GM23338 (cell line): ENCODE results near the gene ROPN1L. TPM values are rescaled to one million over a fixed set of nuclear protein-coding genes. Genes with fewer than 3 reads are reported as not detected.

Experiments
- ATAC-seq: fragments of 200-7000 bp; cut with Tn5 transposase; 3 replicates; pipeline ENCODE4 v1.9.1; 2020
- DNase-seq: peaks from one replicate; pipeline ENCODE4 v3.0.0-alpha.2; 2015; ENCODE audit warnings: low spot score
- H2AFZ ChIP-seq: fragments of 200-600 bp; sonication (generic); 2 replicates; pipeline ENCODE4 v1.8.0; 2016; ENCODE audit warnings: antibody characterized with exemption, mild to moderate bottlenecking, moderate library complexity
- H3F3A ChIP-seq: fragments of 200-600 bp; sonication (generic); replicated peaks from 2 replicates; pipeline ENCODE4 v1.8.0; 2017; ENCODE audit warnings: antibody characterized with exemption, mixed run types, low read depth
- H3K27ac ChIP-seq: fragments of 200-600 bp; sonication (generic); 2 replicates; pipeline ENCODE4 v1.6.1; 2016; ENCODE audit warnings: low read depth
- H3K27me3 ChIP-seq: fragments of 200-600 bp; sonication (generic); 2 replicates; pipeline ENCODE4 v1.8.0; 2016; ENCODE audit warnings: mild to moderate bottlenecking, mixed run types, moderate library complexity; ENCODE audit not compliant: insufficient read depth
- H3K36me3 ChIP-seq: fragments of 200-600 bp; sonication (generic); 2 replicates; pipeline ENCODE4 v1.8.0; 2016; ENCODE audit warnings: mild to moderate bottlenecking; ENCODE audit not compliant: insufficient read depth
- H3K4me1 ChIP-seq: fragments of 200-600 bp; sonication (generic); 2 replicates; pipeline ENCODE4 v1.8.0; 2016; ENCODE audit warnings: mild to moderate bottlenecking, moderate library complexity; ENCODE audit not compliant: insufficient read depth
- H3K4me2 ChIP-seq: fragments of 200-600 bp; sonication (generic); 2 replicates; pipeline ENCODE4 v1.7.1; 2017; ENCODE audit warnings: mixed run types
- H3K4me3 ChIP-seq: fragments of 200-600 bp; sonication (generic); 2 replicates; pipeline ENCODE4 v1.6.1; 2016; ENCODE audit warnings: mixed run types
- H3K79me2 ChIP-seq: fragments of 200-600 bp; sonication (generic); replicated peaks from 2 replicates; pipeline ENCODE4 v1.8.0; 2017; ENCODE audit warnings: mild to moderate bottlenecking; ENCODE audit not compliant: insufficient read depth
- H3K9me2 ChIP-seq: fragments of 200-600 bp; sonication (generic); 2 replicates; pipeline ENCODE4 v1.8.0; 2017; ENCODE audit not compliant: insufficient read depth
- H4K20me1 ChIP-seq: fragments of 200-600 bp; sonication (generic); replicated peaks from 2 replicates; pipeline ENCODE4 v1.8.0; 2017; ENCODE audit warnings: mild to moderate bottlenecking; ENCODE audit not compliant: insufficient read depth
- H3K27ac Mint-ChIP-seq: 2 replicates; pipeline ENCODE4 v1.8.0; 2020; ENCODE audit warnings: inconsistent platforms, mild to moderate bottlenecking, moderate library complexity, mixed read lengths
- H3K27me3 Mint-ChIP-seq: 3 replicates; pipeline ENCODE4 v1.8.0; 2022; ENCODE audit warnings: low read depth, mild to moderate bottlenecking, moderate library complexity, mixed read lengths, inconsistent platforms; ENCODE audit not compliant: insufficient read depth, poor library complexity
- H3K36me3 Mint-ChIP-seq: 3 replicates; pipeline ENCODE4 v1.8.0; 2021; ENCODE audit warnings: low read depth, mild to moderate bottlenecking, inconsistent platforms, moderate library complexity, mixed read lengths
- H3K4me1 Mint-ChIP-seq: 3 replicates; pipeline ENCODE4 v1.8.0; 2020; ENCODE audit warnings: mild to moderate bottlenecking, inconsistent platforms, mixed read lengths
- H3K4me3 Mint-ChIP-seq: 3 replicates; pipeline ENCODE4 v1.8.0; 2021; ENCODE audit warnings: moderate library complexity, mild to moderate bottlenecking, inconsistent platforms, mixed read lengths
- H3K9me3 Mint-ChIP-seq: 3 replicates; pipeline ENCODE4 v1.8.0; 2020; ENCODE audit warnings: moderate library complexity, mild to moderate bottlenecking, inconsistent platforms, mixed read lengths
- CREB1 ChIP-seq: fragments of 250-450 bp; sonication (Bioruptor Pico); IDR thresholded peaks from 2 replicates; pipeline ENCODE4 v1.5.0; 2020; ENCODE audit warnings: low read depth, mild to moderate bottlenecking, moderate library complexity
- CTCF ChIP-seq, 2 experiments: fragments of 200-600 bp in 1 of 2; sonication (generic) in 1 of 2; conservative IDR thresholded peaks; 2 replicates each; pipeline versions ENCODE4 v1.5.1 to v1.6.1; 2016 to 2017; ENCODE audit warnings: antibody characterized with exemption in 2 of 2, low read depth in 2 of 2, mild to moderate bottlenecking in 2 of 2, moderate library complexity in 1 of 2
- EZH2phosphoT487 ChIP-seq: fragments of 200-600 bp; sonication (generic); IDR thresholded peaks from one replicate; pipeline ENCODE4 v1.8.1; 2018; ENCODE audit warnings: antibody characterized with exemption; ENCODE audit not compliant: unreplicated experiment
- JUNB ChIP-seq: IDR thresholded peaks from one replicate; pipeline ENCODE4 v1.6.1; 2016; ENCODE audit warnings: antibody characterized with exemption; ENCODE audit not compliant: unreplicated experiment
- NANOG ChIP-seq: IDR thresholded peaks from 2 replicates; pipeline ENCODE4 v1.6.1; 2016; ENCODE audit warnings: antibody characterized with exemption, borderline replicate concordance
- POLR2AphosphoS5 ChIP-seq: IDR thresholded peaks from 2 replicates; pipeline ENCODE4 v1.6.1; 2016; ENCODE audit warnings: antibody characterized with exemption, low read depth
- REST ChIP-seq: IDR thresholded peaks from one replicate; pipeline ENCODE4 v1.6.1; 2018; ENCODE audit warnings: antibody characterized with exemption; ENCODE audit not compliant: unreplicated experiment
- STAT1 ChIP-seq: IDR thresholded peaks from one replicate; pipeline ENCODE4 v1.6.1; 2016; ENCODE audit warnings: antibody characterized with exemption; ENCODE audit not compliant: unreplicated experiment
- ZNF331 ChIP-seq: fragments of 250-450 bp; sonication (Bioruptor Pico); IDR thresholded peaks from 2 replicates; pipeline ENCODE4 v1.5.0; 2020; ENCODE audit warnings: low read depth, mild to moderate bottlenecking, moderate library complexity
- ZNF462 ChIP-seq: fragments of 250-450 bp; sonication (Bioruptor Pico); IDR thresholded peaks from 2 replicates; pipeline ENCODE4 v1.5.0; 2020; ENCODE audit warnings: mild to moderate bottlenecking, moderate library complexity
- polyA plus RNA-seq: library from polyadenylated mRNA; unstranded; fragments of >200 nt; fragmentation: Nextera tagmentation; extraction: Ambion mirVana; gene quantifications from 2 replicates; pipeline ENCODE4 v1.2.1, GENCODE V29; 2016
- total RNA-seq: library from RNA; depleted of rRNA; stranded (reverse); fragments of >200 nt; shearing (Covaris generic); gene quantifications from 2 replicates; pipeline ENCODE4 v1.2.3, GENCODE V29; 2014

ROPN1L gene
- total and polyA plus RNA-seq, 2 experiments from 2014 or later, result 0.57 TPM; not detected in 1

- Mint-ChIP-seq H3K27ac (no peak overlapping the region), H3K36me3 (no peaks in the 10 kb centered on the region; the same call in 2 of the 3 replicates), H3K9me3 (no peaks in the 10 kb centered on the region), H3K4me3 (no peak overlapping the region), H3K27me3 (peaks cover 10% of the 10 kb centered on the region), H3K4me1 (peaks cover 26% of the 10 kb centered on the region)
- Histone ChIP-seq H2AFZ (no peak overlapping the region), H3K27me3 (no peaks in the 10 kb centered on the region), H3K27ac (no peak overlapping the region), H3F3A (0 out of 2 replicates have a peak, but pooled peaks cover 2% of the 10 kb centered on the region), H3K4me3 (no peak overlapping the region), H3K36me3 (no peaks in the 10 kb centered on the region), H3K4me1 (peaks cover 2% of the 10 kb centered on the region; the same call in 1 of the 2 replicates), H3K9me2 (no peaks in the 10 kb centered on the region), H3K79me2 (no peaks in the 10 kb centered on the region), H4K20me1 (no peaks in the 10 kb centered on the region), H3K4me2 (no peak overlapping the region)
- ATAC-seq, result no peak
- no peak for TF ChIP-seq POLR2AphosphoS5
- no peak for DNase-seq
Measured at GRCh38 chr5:10460252-10460906, 18.7 kb downstream of the ROPN1L start.

- Mint-ChIP-seq H3K4me1 (peaks cover 19% of the 10 kb centered on the region; the same call in 2 of the 3 replicates), H3K27me3 (peaks cover 16% of the 10 kb centered on the region), H3K4me3 (no peak overlapping the region), H3K27ac (no peak overlapping the region), H3K9me3 (no peaks in the 10 kb centered on the region), H3K36me3 (no peaks in the 10 kb centered on the region; the same call in 2 of the 3 replicates)
- Histone ChIP-seq H3K4me3 (no peak overlapping the region), H3K27me3 (no peaks in the 10 kb centered on the region), H3K79me2 (no peaks in the 10 kb centered on the region), H3K4me2 (no peak overlapping the region), H2AFZ (no peak overlapping the region), H3K9me2 (no peaks in the 10 kb centered on the region), H3K27ac (no peak overlapping the region), H3K36me3 (no peaks in the 10 kb centered on the region), H4K20me1 (no peaks in the 10 kb centered on the region), H3F3A (no peaks in the 10 kb centered on the region), H3K4me1 (no peaks in the 10 kb centered on the region)
- no peak for ATAC-seq
- no peak for DNase-seq
- TF ChIP-seq ZNF462 (CRISPR knock-in tag) (no peak), REST (no peak), CTCF (conservative IDR thresholded peaks at IDR 0.05; ENCODE audit: low read depth in 2 of 2) (no peak), ZNF331 (no peak), POLR2AphosphoS5 (no peak), CREB1 (no peak), STAT1 (no peak), NANOG (no peak), EZH2phosphoT487 (no peak), JUNB (no peak)
Measured at GRCh38 chr5:10461041-10461440, 19.4 kb downstream of the ROPN1L start.
